ENCODE results near the gene OR4D9.

The OR4D9 gene

DNA sequence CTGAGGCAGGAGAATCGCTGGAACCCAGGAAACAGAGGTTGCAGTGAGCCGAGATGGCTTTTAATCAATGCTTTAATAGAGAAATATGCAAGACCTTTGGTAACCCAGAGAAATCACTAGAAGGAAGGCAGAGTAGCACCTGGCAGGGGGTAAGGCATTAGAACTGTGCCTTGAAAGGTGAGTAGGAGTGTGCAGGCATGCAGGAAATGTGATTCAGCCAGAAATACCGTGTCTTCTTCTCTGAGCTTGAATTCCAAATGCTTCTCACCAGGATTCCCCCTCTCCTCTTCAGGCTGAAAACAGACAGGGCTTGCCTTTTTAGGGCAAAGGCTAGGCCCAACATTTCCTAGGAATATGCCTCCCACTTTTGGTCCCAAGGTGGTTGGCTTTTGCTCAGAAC is 51.0 kb downstream of the OR4D9 start:
- Histone ChIP-seq H3K36me3 (ENCODE audit: control insufficient read depth, insufficient read depth, low read length) (no peaks in the 10 kb centered on the region), H3K4me3 (replicated peaks; ENCODE audit: low read depth, low read length) (no peak overlapping the region), H3K27me3 (replicated peaks; ENCODE audit: control insufficient read depth, insufficient read depth, low read length) (no peaks in the 10 kb centered on the region)
- DNase-seq (ENCODE audit: extremely low read depth, insufficient read length) = no peak
- TF ChIP-seq, protein P1, sequence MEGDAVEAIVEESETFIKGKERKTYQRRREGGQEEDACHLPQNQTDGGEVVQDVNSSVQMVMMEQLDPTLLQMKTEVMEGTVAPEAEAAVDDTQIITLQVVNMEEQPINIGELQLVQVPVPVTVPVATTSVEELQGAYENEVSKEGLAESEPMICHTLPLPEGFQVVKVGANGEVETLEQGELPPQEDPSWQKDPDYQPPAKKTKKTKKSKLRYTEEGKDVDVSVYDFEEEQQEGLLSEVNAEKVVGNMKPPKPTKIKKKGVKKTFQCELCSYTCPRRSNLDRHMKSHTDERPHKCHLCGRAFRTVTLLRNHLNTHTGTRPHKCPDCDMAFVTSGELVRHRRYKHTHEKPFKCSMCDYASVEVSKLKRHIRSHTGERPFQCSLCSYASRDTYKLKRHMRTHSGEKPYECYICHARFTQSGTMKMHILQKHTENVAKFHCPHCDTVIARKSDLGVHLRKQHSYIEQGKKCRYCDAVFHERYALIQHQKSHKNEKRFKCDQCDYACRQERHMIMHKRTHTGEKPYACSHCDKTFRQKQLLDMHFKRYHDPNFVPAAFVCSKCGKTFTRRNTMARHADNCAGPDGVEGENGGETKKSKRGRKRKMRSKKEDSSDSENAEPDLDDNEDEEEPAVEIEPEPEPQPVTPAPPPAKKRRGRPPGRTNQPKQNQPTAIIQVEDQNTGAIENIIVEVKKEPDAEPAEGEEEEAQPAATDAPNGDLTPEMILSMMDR (IDR thresholded peaks at IDR 0.05; ENCODE audit: insufficient read depth, low read length, poor library complexity, severe bottlenecking) = no peak
